OCI-LY7 (cell line): ENCODE results near the gene ZNF14. TPM values are rescaled to one million over a fixed set of nuclear protein-coding genes. Genes with fewer than 3 reads are reported as not detected.
"Not testable (repeated sequence)": the region's sequence is repeated elsewhere in the genome, so short reads cannot be mapped to it uniquely, and the experiment has no call there.

Experiments used
- Bru-seq: library from RNA; stranded (reverse); fragments of 400-500 nt; gene quantifications from one replicate; lab custom pipeline; 2021; lab: Mats Ljungman, UMichigan
- BruChase-seq, 2 experiments: library from RNA; stranded (reverse); fragments of 400-500 nt; gene quantifications; one replicate each; lab custom pipeline; 2021; lab: Mats Ljungman, UMichigan
- BruUV-seq: library from RNA; stranded (reverse); fragments of 400-500 nt; replicated peaks from 2 replicates; lab custom pipeline; 2021; lab: Mats Ljungman, UMichigan
- CTCF ChIA-PET: fragments of 300-600 bp; sonication (Branson Sonifier 250); formaldehyde crosslinking; loops from one replicate; lab custom pipeline; 2022; ENCODE audit warnings: antibody characterized with exemption; ENCODE audit not compliant: unreplicated experiment; lab: Charles Lee
- POLR2A ChIA-PET: fragments of 300-600 bp; sonication (Branson Sonifier 250); formaldehyde crosslinking; loops from one replicate; lab custom pipeline; 2022; ENCODE audit warnings: antibody characterized with exemption; lab: Charles Lee
- DNase-seq: peaks from one replicate; pipeline ENCODE4 v3.0.0-alpha.2; 2015; ENCODE audit warnings: low spot score
- H2AFZ ChIP-seq: fragments of 200-600 bp; sonication (generic), shearing (Covaris generic); 2 replicates; pipeline ENCODE4 v1.6.1; 2014; ENCODE audit warnings: mild to moderate bottlenecking, antibody characterized with exemption, low read length, moderate library complexity
- H3K27ac ChIP-seq: fragments of 200-600 bp; sonication (generic); 2 replicates; pipeline ENCODE4 v1.5.1; 2014; ENCODE audit warnings: mixed run types, low read depth, mild to moderate bottlenecking, moderate library complexity, low read length, inconsistent platforms; ENCODE audit not compliant: poor library complexity, severe bottlenecking
- H3K36me3 ChIP-seq: fragments of 200-600 bp; sonication (generic); 2 replicates; pipeline ENCODE4 v1.6.1; 2014; ENCODE audit warnings: mild to moderate bottlenecking, antibody characterized with exemption, low read length, moderate library complexity, mixed read lengths; ENCODE audit not compliant: insufficient read depth
- H3K4me1 ChIP-seq: fragments of 200-600 bp; sonication (generic); 2 replicates; pipeline ENCODE4 v1.5.1; 2014; ENCODE audit warnings: mild to moderate bottlenecking, low read length; ENCODE audit not compliant: insufficient read depth, poor library complexity, severe bottlenecking
- H3K4me2 ChIP-seq: fragments of 200-600 bp; sonication (generic); 2 replicates; pipeline ENCODE4 v1.6.1; 2014; ENCODE audit warnings: mild to moderate bottlenecking, low read length
- H3K4me3 ChIP-seq: fragments of 200-600 bp; sonication (generic); 2 replicates; pipeline ENCODE4 v1.5.1; 2014; ENCODE audit warnings: mild to moderate bottlenecking, low read depth, low read length; ENCODE audit not compliant: poor library complexity, severe bottlenecking
- H3K79me2 ChIP-seq: fragments of 200-600 bp; sonication (generic); 2 replicates; pipeline ENCODE4 v1.6.1; 2016; ENCODE audit warnings: low read depth, mild to moderate bottlenecking, low read length, moderate library complexity, mixed read lengths; ENCODE audit not compliant: insufficient read depth
- H3K9me2 ChIP-seq: fragments of 200-600 bp; sonication (generic); 2 replicates; pipeline ENCODE4 v1.6.1; 2016; ENCODE audit warnings: mild to moderate bottlenecking, low read length, mixed read lengths; ENCODE audit not compliant: insufficient read depth
- H3K9me3 ChIP-seq: fragments of 200-600 bp; sonication (generic); 2 replicates; pipeline ENCODE4 v1.6.1; 2014; ENCODE audit warnings: mild to moderate bottlenecking, mixed run types, low read length, mixed read lengths
- H4K20me1 ChIP-seq: fragments of 200-600 bp; sonication (generic); 2 replicates; pipeline ENCODE4 v1.6.1; 2014; ENCODE audit warnings: mild to moderate bottlenecking, antibody characterized with exemption, low read length, moderate library complexity, mixed read lengths; ENCODE audit not compliant: insufficient read depth
- EZH2phosphoT487 ChIP-seq: fragments of 200-600 bp; sonication (generic); IDR thresholded peaks from 2 replicates; pipeline ENCODE4 v1.6.1; 2018; ENCODE audit warnings: low read depth, borderline replicate concordance, mild to moderate bottlenecking, mixed run types, antibody characterized with exemption, low read length, moderate library complexity, mixed read lengths
- intact Hi-C: fragments of 100-400 bp; cut with micrococcal nuclease; formaldehyde crosslinking; loops from one replicate; pipeline ENCODE4 v1.10.0; 2022; ENCODE audit not compliant: unreplicated experiment
- long read RNA-seq: library from polyadenylated mRNA; stranded (forward); transcript quantifications from one replicate; pipeline ENCODE4 v2.0.0, GENCODE V29; 2022
- total RNA-seq, 2 experiments: library from RNA; depleted of rRNA in 1 of 2; stranded (reverse); fragments of >200 nt in 1 of 2; shearing (Covaris generic) in 1 of 2; gene quantifications; 2 replicates each; pipeline ENCODE4 v1.2.3, GENCODE V29; 2014 to 2022
- TF ChIP-seq, protein P1 (sequence below): fragments of 200-600 bp; sonication (generic); conservative IDR thresholded peaks from 2 replicates; pipeline ENCODE4 v1.5.1; 2014; ENCODE audit warnings: mild to moderate bottlenecking, antibody characterized with exemption, low read length, moderate library complexity, mixed read lengths

ZNF14 gene
- total RNA-seq (2014; rRNA removed; shearing (Covaris generic)), result 4.5 and 8.7 TPM in 2 replicates
- total RNA-seq (2022), result 7.0 and 8.4 TPM in 2 replicates
- Bru-seq, nascent RNA, result percentile 73 among the genes with signal in this experiment
- percentile 67 among the genes with signal in this experiment for BruChase-seq, experiment 1, labeled RNA remaining after a 6-hour chase
- BruChase-seq, experiment 2, labeled RNA remaining after a 2-hour chase, result percentile 63 among the genes with signal in this experiment
- long read RNA-seq, transcript ZNF14-201 (4 exons, 2,949 nt), result major isoform, 24 of 24 reads
- long read RNA-seq, partial matches to known transcripts, result 0 of 24 reads
- long read RNA-seq, other reads (novel, unspliced or antisense), result 0 of 24 reads

DNA sequence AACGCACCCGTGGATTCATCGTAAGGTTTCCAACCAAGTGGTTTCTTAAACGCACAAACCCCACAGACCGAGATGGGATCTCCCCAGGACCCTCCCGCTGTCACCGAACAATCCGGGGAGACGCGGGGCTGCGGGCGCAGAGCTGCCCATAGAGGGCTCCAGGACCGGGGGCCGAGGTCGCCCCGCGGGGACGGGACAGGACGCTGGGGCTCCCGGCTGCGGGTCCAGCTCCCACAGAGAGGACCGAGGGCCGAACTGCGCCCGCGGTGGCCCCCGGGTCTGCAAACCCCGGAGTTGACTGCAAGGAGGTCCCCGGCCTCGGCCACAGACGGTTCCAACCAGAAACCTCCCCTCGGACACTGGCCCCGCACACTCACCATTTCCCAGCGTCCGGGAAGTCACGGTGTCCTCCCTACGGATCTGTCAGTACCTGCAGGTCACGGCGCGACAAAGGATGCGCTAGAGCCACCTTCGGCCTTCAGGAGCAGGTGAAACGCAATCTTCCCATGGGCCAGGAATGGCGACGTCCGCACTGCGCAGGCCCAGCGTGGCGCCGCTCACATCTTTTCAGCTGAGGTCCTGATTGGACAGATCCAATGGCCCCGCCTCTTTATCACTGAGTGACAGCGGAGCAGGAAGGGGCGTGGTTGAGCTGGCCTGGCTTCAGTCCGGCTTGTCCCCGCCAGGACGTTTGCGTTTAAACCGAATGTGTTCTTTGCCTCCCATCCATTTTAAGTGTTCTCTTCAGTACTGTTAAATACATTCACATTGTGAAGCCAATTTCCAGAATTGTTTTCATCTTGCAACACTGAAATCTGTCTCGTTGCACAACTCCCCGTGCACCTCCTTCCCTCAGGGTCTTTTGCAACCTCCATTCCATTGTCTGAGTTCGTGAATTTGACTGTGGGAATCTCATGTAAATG is at the start of gene ZNF14:
Gene ZNF14, minus strand, starts transcription at position 534 of the 923 bp plus-strand sequence. Its CDS starts 154 bp downstream, at position 380.
- ChIA-PET CTCF (interaction anchor here (1.2 kb wide), 1 partner anchor 44 kb away, joined by 3 read pairs; no protein-coding TSS in a partner anchor), POLR2A (interaction anchor here (0.5 to 2.2 kb wide), 6 partner anchors 29 to 128 kb away, joined by 3 to 7 read pairs (median 4); partner anchors contain the start of gene ZNF506)
- peak within 1 kb of the TSS; percentile 84 for H3K4me3 ChIP-seq
- no peak for TF ChIP-seq EZH2phosphoT487
- TF ChIP-seq, protein P1, sequence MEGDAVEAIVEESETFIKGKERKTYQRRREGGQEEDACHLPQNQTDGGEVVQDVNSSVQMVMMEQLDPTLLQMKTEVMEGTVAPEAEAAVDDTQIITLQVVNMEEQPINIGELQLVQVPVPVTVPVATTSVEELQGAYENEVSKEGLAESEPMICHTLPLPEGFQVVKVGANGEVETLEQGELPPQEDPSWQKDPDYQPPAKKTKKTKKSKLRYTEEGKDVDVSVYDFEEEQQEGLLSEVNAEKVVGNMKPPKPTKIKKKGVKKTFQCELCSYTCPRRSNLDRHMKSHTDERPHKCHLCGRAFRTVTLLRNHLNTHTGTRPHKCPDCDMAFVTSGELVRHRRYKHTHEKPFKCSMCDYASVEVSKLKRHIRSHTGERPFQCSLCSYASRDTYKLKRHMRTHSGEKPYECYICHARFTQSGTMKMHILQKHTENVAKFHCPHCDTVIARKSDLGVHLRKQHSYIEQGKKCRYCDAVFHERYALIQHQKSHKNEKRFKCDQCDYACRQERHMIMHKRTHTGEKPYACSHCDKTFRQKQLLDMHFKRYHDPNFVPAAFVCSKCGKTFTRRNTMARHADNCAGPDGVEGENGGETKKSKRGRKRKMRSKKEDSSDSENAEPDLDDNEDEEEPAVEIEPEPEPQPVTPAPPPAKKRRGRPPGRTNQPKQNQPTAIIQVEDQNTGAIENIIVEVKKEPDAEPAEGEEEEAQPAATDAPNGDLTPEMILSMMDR, result peak; percentile 46; the same call in 1 of the 2 replicates
- BruUV-seq, result TSS peak; percentile 77
- peak within 1 kb of the TSS; percentile 39 for H3K27ac ChIP-seq
- H3K9me2 ChIP-seq, result no peaks in the 10 kb centered on the region
- peak within 1 kb of the TSS; percentile 96 for H2AFZ ChIP-seq
- peaks cover 10% of the 10 kb centered on the region for H3K4me1 ChIP-seq
- H3K36me3 ChIP-seq, result peaks cover 36% of the 10 kb centered on the region
- peaks cover 39% of the 10 kb centered on the region for H3K79me2 ChIP-seq
- peak; percentile 98 for DNase-seq
- H3K9me3 ChIP-seq, result peaks cover 10% of the 10 kb centered on the region; the same call in 1 of the 2 replicates
- H4K20me1 ChIP-seq, result no peaks in the 10 kb centered on the region
- H3K4me2 ChIP-seq, result peak within 1 kb of the TSS; percentile 93
- intact Hi-C loops, result loop anchor here (5.0 kb wide), 1 partner anchor 66 kb away; the partner anchor contains the start of gene ZNF101

DNA sequence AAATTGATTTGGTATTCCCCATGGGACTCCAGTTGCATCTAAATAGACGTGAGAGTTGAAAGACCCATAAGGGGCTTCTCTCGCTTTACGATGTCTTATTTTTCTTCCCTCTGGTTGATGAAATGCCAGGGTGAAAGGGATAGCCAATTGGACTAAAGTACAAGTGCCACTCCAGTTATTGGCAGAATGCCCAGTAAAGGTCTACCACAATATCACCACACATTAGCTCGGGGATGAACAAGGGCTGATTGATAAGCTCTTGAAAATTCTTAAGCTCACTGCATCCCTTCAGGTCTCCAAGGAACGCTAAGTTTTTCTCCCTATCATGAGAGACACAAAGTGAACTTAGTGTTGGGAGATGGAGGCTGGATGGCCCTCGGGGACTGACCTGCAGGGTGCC is 48.9 kb upstream of the ZNF14 start:
- Histone ChIP-seq H3K36me3 (peaks cover 77% of the 10 kb centered on the region), H3K79me2 (peaks cover 12% of the 10 kb centered on the region; the same call in 1 of the 2 replicates)
- DNase-seq, H3K4me1 ChIP-seq, H3K9me3 ChIP-seq, H3K27ac ChIP-seq, H3K4me2 ChIP-seq, H4K20me1 ChIP-seq, CTCF ChIA-PET, H3K4me3 ChIP-seq, intact Hi-C loops, H3K9me2 ChIP-seq, H2AFZ ChIP-seq, BruUV-seq: not testable (repeated sequence)
- POLR2A ChIA-PET, result interaction anchor here (1.0 to 1.7 kb wide), 2 partner anchors 9 to 12 kb away, joined by 3 to 4 read pairs; no protein-coding TSS in a partner anchor

DNA sequence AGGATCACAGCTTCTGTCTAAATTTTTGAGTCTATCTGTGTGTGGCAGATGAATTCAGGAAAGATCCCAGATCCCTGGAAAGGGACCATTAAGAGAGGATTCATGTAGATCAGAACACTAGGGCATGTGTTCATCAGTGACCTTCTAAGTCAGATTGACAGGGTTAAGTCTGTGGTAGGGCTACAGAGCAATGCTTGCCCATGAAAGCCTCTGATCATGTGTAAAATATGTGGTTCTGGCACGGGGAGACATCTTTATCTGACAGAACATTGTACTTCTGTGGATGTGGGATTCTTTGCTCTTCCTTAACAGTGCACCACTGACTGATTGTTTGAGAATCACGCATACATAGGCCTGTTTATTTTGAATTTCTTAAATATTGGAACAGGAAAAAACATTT is 45.8 kb upstream of the ZNF14 start:
- ChIA-PET CTCF (no interaction called here), POLR2A (interaction anchor here (0.6 kb wide), 1 partner anchor 89 kb away, joined by 3 read pairs; no protein-coding TSS in a partner anchor)
- Histone ChIP-seq H4K20me1 (no peaks in the 10 kb centered on the region), H3K79me2 (peaks cover 13% of the 10 kb centered on the region; the same call in 1 of the 2 replicates), H3K4me3 (no peak overlapping the region), H3K4me1 (peaks cover 23% of the 10 kb centered on the region), H3K27ac (no peak overlapping the region), H3K9me2 (no peaks in the 10 kb centered on the region), H2AFZ (no peak overlapping the region), H3K9me3 (peaks cover 3% of the 10 kb centered on the region; the same call in 1 of the 2 replicates), H3K36me3 (peaks cover 54% of the 10 kb centered on the region), H3K4me2 (no peak overlapping the region)
- no peak for DNase-seq
- BruUV-seq, result no TSS peak
- no peak for TF ChIP-seq EZH2phosphoT487
- TF ChIP-seq, protein P1, result no peak
- intact Hi-C loops, result loop anchor here (10.0 kb wide), 1 partner anchor 176 kb away; no protein-coding TSS in a partner anchor
